NCI-H187 treated with DMSO at 0.1 percent for 48 hours (cell line): ENCODE data around the gene OR51B4.
"Not testable (repeated sequence)": the region's sequence is repeated elsewhere in the genome, so short reads cannot be mapped to it uniquely, and the experiment has no call there.

ENCODE experiments used
- DNase-seq: peaks from one replicate; lab custom pipeline; 2025; lab: John Stamatoyannopoulos, UW

OR51B4 gene

GRCh38 chr11:5294342-5294995, 7.3 kb downstream of the OR51B4 start:
- not testable (repeated sequence) for DNase-seq

GRCh38 chr11:5293028-5293427, 8.7 kb downstream of the OR51B4 start:
- no peak for DNase-seq

DNA sequence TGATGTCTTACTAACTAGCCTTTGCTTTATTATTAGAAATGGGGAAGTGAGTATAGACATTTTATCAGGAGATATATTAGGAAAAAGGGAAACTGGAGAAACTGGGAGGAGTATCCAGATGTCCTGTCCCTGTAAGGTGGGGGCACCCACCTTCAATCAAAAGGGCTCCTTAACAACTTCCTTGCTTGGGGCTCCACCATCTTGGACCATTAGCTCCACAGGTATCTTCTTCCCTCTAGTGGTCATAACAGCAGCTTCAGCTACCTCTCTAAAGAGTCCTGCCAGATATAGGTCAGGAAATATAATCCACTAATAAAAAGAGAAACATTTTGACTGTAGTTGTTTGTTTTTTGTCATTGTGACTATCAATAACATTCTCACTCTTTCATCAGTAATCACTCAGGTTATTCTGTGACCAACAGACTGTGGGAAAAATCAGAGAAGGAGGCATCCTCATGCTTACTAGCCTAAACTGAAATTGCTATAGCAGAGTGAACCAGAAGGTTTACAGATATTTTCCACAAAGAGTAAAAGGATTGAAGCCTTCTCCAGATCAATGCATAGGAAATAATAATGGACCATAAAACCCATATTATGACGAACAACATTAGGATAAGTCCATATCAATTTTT, 10.4 kb downstream of the OR51B4 start:
- DNase-seq = no peak

GRCh38 chr11:5290106-5290505, 11.6 kb downstream of the OR51B4 start:
- no peak for DNase-seq

DNA sequence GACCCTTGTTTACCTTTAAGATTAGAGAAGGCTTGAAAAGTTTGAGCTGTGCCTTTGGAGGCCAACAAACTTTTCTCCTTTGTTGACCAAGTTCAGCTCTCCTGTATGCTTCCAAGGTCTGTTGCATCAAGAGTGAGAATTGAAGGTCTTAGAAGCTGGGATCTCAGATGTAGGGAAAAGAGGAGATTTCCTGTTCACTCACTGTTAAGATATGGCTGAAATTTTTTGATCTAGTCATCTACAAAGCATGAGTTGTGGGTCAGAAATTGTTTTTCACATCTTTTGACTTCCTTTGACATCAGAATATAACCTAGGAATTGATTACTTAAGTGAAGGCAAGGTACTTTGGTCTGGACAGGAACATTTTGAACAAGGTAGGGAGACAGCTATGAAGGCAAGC, 12.1 kb downstream of the OR51B4 start:
- DNase-seq = no peak

- no peak for DNase-seq
These were observed 12.7 kb downstream of the OR51B4 start for GRCh38 chr11:5288906-5289550.

GRCh38 chr11:5288108-5288905, 13.4 kb downstream of the OR51B4 start:
- no peak for DNase-seq

DNA sequence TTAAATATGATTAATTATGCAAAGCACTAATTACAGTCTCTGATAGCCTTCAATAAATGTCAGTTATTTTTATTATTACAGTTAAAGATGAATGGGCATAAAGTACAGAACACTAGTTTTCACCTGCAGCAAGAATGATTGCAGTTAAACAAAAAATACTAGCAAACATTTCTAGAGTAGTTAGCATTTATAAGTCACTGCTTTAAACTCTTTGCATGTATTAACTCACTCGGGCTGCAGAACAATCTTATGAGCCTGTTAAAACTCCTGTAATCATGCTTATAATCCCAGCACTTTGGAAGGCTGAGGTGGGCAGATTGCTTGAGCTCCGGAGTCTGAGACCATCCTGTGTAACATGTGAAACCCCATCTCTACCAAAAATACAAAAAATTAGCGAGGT, 14.8 kb downstream of the OR51B4 start:
- DNase-seq = no peak

DNA sequence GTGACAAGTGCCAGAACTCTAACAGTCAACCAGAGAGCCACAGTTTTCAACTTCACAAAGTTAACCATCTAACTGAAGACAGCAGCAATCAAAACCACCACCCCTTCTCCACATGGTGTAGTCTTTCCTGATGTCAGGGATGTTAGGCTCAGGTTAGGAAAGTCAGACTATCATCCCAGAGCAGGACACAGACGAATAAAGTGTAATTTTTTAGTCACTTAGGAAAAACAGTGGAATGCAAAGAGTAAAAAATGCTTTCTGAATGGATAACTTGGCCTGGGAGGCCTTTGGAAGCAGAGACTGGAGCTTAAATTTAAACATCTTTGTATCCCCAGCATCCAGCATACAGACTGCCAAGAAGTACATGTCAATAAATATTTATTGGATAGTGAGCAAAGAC, 15.4 kb downstream of the OR51B4 start:
- DNase-seq = no peak

DNA sequence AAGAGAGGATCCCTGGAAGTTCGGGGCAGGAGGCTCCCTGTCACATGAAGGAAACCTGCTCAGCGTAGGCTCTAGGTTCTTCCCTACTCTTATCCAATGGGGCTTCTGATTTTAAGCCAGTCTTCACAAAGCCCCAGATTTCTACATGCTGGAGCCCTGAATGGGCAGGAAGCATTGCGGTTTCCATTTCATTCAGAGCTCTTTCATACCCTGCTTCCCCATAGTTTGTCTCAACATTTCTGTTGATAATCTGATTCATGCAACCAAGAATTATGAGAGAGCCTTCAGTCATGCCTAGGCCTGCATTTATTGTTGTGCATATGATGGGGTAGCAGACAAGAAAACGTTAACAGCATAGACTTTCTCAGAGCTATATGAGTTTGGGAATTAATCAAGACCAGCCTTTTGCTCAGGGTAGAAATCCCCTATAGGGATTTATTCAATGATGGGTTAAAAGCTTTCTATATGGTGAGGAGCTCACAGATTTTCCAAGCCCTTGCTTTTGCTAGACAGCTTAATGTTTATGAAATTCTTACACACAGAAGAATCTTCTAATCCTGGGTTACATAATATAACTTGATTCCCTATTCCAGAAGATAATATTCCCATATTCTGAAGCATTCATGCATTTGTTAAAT, 15.9 kb downstream of the OR51B4 start:
- no peak for DNase-seq

DNA sequence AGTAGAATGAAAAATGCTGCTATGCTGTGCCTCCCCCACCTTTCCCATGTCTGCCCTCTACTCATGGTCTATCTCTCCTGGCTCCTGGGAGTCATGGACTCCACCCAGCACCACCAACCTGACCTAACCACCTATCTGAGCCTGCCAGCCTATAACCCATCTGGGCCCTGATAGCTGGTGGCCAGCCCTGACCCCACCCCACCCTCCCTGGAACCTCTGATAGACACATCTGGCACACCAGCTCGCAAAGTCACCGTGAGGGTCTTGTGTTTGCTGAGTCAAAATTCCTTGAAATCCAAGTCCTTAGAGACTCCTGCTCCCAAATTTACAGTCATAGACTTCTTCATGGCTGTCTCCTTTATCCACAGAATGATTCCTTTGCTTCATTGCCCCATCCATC, 17.1 kb downstream of the OR51B4 start:
- DNase-seq = no peak

DNA sequence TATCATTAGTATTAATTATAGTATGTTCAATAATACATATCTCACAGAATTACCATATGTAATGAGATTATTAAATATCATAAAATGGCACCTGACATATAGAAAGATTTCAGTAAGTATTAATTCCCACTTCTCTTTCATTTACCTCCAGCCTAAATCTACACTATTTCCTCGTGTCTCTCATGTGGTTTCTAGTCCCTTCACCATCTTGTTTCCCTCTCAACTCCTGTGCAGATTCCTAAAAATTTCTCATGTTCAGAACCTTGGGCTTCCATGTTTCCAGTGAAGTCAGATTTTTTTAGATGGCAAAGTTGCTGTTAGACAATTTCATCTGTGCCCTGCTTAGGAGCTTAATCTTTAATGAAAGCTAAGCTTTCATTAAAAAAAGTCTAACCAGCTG, 17.9 kb downstream of the OR51B4 start:
- DNase-seq = no peak

DNA sequence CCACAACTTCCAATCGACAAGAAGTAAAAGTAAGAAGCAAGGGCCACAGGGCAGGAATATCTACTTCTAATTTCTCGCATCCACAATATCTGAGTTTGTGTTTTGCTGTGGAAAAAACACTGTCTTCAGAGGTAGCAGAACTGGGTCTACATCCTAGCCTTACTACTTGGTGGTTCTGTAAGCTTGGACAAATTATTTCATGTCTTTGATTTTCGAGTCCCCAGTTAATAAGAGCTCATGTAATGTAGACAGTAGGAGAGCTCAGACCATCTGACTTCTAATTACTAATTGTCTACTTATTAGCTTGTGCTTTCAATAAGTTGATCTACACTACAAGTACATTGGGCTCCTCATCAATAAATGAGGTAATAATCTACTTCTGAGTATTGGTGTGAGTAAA, 18.7 kb downstream of the OR51B4 start:
- DNase-seq = no peak

- DNase-seq = no peak
These were observed 19.1 kb downstream of the OR51B4 start for GRCh38 chr11:5282628-5283027.

DNA sequence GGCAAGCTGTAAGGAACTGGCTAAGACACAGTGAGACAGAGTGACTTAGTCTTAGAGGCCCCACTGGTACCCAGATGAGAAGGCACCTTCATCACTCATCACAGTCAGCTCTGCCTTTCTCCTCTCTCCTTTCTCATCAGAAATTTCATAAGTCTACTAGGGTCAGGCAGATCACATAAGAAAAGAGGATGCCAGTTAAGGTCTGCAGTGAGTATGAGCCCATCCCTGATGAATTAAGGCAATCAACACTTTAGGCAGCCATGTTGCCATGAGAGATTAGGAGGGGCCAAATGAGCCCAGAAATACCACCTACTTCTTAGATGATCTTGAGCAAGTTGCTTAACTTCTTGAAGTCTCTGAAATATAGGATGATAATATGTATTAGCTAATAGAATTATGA, 20.1 kb downstream of the OR51B4 start:
- DNase-seq = no peak

DNA sequence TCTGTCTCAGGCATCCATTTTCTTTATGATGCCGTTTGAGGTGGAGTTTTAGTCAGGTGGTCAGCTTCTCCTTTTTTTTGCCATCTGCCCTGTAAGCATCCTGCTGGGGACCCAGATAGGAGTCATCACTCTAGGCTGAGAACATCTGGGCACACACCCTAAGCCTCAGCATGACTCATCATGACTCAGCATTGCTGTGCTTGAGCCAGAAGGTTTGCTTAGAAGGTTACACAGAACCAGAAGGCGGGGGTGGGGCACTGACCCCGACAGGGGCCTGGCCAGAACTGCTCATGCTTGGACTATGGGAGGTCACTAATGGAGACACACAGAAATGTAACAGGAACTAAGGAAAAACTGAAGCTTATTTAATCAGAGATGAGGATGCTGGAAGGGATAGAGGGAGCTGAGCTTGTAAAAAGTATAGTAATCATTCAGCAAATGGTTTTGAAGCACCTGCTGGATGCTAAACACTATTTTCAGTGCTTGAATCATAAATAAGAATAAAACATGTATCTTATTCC, 21.1 kb downstream of the OR51B4 start:
- DNase-seq = no peak

DNA sequence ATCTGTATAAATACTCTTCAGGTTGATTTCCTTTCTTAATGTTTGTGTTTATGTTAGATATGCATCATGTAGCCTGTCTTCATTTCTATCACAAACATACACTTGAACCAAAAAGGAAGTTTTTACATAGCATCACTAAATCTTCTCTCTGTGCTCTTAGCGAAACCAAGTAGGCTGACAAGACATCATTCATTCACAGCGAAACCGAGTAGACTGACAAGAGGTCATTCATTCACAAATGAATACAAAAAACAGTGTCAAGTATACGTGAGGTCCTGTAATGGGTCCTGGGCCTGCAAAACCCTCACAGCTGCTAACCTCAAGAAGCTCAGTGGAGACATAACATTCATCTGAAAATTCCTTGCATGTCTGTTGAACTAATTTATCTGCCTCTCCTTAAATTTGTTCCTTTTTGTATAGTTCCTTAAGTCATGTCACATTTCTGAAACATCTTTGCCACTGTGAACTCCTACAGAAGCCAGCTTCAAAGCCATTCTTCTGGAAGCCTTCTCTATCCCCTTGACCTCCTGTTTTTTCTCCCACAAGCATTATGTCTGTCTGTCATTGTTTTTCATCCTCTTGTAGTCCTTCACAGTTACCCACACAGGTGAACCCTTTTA, 22.2 kb downstream of the OR51B4 start:
- DNase-seq = no peak

DNA sequence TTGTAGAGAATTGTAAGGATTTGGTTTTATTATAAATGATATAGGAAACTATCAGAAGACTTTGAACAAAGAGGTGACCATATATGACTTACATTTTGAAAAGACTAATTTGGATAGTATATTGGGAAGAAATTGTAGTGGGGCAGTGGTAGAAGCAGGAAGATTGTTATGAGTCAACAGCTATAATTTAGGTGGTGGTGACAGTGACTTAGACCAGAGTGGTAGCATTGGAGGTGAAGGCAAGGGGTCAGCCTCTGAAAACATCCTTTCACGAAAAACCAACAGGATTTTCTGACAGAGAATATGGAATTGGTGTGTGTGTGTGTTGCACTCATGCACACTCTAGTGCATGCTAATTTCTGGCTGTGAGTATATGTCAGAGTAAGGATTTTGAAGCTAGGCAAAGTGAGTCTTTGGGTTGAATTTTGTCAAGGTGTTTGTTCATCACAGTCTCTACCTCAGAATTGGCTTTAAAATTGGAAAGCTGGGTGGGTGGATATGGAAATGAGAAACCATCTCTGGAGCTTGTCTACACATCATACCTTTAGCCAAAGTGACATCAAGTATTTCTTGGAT, 23.9 kb downstream of the OR51B4 start:
- no peak for DNase-seq

DNA sequence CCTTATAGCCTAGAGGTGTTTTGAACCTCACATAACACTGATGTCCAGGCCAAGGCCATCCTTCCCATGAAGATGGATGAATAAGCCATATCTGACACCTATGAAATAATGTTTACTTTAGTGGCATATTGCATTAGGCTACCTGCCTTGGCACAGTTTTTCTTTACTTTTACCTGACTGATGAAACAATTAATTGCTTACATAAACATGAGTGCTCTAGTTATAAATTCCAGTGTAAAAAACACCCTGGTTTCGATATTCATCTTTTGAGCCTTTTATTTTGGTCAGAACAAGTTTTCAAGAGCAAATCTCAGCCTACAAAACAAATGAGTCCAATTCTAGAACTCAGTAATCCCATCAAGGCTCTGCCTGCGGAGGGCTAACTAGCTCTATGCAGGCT, 25.0 kb downstream of the OR51B4 start:
- no peak for DNase-seq

DNA sequence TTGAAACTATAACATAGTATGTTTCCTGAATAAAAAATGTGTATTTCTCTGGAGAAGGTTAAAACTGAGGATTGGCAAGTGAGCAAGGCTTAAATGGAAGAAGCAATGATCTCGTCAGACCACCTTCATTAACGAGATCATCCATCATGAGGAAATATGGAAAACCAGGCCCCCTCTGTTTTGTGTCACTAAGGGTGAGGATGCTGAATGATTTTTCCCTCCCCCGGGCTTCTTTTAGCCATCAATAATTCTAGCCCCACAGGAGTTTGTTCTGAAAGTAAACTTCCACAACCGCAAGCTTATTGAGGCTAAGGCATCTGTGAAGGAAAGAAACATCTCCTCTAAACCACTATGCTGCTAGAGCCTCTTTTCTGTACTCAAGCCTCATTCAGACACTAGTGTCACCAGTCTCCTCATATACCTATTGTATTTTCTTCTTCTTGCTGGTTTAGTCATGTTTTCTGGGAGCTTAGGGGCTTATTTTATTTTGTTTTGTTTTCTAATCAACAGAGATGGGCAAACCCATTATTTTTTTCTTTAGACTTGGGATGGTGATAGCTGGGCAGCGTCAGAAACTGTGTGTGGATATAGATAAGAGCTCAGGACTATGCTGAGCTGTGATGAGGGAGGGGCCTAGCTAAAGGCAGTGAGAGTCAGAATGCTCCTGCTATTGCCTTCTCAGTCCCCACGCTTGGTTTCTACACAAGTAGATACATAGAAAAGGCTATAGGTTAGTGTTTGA, 26.2 kb downstream of the OR51B4 start:
- DNase-seq = no peak

- DNase-seq = no peak
These were observed 27.4 kb downstream of the OR51B4 start for GRCh38 chr11:5274395-5274794.
